Measurements from ENCODE around the gene ARID3C. TPM values are rescaled to one million over a fixed set of nuclear protein-coding genes. Genes with fewer than 3 reads are reported as not detected.

ARID3C gene
- total and polyA plus RNA-seq, 2 experiments from 2014 or later = 0.49 TPM; not detected in 1

DNA sequence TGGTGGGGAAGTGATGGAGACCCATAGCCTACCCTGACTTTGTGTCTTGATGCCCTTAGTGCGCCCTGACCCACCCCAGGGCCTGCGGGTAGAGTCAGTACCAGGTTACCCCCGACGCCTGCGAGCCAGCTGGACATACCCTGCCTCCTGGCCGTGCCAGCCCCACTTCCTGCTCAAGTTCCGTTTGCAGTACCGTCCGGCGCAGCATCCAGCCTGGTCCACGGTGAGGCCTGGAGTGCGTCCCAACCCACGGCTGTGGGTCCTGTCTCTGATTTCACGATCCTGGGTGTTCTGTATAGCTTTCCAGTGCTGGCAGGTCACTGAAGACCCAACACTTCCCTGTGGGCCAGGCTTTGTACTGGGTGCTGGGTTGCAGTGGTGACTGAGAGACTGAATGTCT lies 29.6 kb upstream of the ARID3C start:
- H3K4me3 Mint-ChIP-seq = no peak overlapping the region
- H2AFZ ChIP-seq = no peak overlapping the region
- no peaks in the 10 kb centered on the region for H3K27me3 ChIP-seq (ENCODE audit: insufficient read depth)
- TF ChIP-seq JUNB (IDR thresholded peaks at IDR 0.05; ENCODE audit: unreplicated experiment) (no peak), ZNF331 (CRISPR knock-in tag; IDR thresholded peaks at IDR 0.05; ENCODE audit: low read depth) (no peak), POLR2AphosphoS5 (IDR thresholded peaks at IDR 0.05; ENCODE audit: low read depth) (no peak), EZH2 (IDR thresholded peaks at IDR 0.05; ENCODE audit: low read depth, unreplicated experiment) (no peak), EZH2phosphoT487 (IDR thresholded peaks at IDR 0.05; ENCODE audit: unreplicated experiment) (no peak), CREB1 (CRISPR knock-in tag; IDR thresholded peaks at IDR 0.05; ENCODE audit: low read depth) (no peak), ZNF114 (CRISPR knock-in tag; IDR thresholded peaks at IDR 0.05) (no peak), STAT1 (IDR thresholded peaks at IDR 0.05; ENCODE audit: unreplicated experiment) (no peak)
- TF ChIP-seq, protein P1, sequence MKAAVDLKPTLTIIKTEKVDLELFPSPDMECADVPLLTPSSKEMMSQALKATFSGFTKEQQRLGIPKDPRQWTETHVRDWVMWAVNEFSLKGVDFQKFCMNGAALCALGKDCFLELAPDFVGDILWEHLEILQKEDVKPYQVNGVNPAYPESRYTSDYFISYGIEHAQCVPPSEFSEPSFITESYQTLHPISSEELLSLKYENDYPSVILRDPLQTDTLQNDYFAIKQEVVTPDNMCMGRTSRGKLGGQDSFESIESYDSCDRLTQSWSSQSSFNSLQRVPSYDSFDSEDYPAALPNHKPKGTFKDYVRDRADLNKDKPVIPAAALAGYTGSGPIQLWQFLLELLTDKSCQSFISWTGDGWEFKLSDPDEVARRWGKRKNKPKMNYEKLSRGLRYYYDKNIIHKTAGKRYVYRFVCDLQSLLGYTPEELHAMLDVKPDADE (IDR thresholded peaks at IDR 0.05) = no peak
- TF ChIP-seq, protein P2, sequence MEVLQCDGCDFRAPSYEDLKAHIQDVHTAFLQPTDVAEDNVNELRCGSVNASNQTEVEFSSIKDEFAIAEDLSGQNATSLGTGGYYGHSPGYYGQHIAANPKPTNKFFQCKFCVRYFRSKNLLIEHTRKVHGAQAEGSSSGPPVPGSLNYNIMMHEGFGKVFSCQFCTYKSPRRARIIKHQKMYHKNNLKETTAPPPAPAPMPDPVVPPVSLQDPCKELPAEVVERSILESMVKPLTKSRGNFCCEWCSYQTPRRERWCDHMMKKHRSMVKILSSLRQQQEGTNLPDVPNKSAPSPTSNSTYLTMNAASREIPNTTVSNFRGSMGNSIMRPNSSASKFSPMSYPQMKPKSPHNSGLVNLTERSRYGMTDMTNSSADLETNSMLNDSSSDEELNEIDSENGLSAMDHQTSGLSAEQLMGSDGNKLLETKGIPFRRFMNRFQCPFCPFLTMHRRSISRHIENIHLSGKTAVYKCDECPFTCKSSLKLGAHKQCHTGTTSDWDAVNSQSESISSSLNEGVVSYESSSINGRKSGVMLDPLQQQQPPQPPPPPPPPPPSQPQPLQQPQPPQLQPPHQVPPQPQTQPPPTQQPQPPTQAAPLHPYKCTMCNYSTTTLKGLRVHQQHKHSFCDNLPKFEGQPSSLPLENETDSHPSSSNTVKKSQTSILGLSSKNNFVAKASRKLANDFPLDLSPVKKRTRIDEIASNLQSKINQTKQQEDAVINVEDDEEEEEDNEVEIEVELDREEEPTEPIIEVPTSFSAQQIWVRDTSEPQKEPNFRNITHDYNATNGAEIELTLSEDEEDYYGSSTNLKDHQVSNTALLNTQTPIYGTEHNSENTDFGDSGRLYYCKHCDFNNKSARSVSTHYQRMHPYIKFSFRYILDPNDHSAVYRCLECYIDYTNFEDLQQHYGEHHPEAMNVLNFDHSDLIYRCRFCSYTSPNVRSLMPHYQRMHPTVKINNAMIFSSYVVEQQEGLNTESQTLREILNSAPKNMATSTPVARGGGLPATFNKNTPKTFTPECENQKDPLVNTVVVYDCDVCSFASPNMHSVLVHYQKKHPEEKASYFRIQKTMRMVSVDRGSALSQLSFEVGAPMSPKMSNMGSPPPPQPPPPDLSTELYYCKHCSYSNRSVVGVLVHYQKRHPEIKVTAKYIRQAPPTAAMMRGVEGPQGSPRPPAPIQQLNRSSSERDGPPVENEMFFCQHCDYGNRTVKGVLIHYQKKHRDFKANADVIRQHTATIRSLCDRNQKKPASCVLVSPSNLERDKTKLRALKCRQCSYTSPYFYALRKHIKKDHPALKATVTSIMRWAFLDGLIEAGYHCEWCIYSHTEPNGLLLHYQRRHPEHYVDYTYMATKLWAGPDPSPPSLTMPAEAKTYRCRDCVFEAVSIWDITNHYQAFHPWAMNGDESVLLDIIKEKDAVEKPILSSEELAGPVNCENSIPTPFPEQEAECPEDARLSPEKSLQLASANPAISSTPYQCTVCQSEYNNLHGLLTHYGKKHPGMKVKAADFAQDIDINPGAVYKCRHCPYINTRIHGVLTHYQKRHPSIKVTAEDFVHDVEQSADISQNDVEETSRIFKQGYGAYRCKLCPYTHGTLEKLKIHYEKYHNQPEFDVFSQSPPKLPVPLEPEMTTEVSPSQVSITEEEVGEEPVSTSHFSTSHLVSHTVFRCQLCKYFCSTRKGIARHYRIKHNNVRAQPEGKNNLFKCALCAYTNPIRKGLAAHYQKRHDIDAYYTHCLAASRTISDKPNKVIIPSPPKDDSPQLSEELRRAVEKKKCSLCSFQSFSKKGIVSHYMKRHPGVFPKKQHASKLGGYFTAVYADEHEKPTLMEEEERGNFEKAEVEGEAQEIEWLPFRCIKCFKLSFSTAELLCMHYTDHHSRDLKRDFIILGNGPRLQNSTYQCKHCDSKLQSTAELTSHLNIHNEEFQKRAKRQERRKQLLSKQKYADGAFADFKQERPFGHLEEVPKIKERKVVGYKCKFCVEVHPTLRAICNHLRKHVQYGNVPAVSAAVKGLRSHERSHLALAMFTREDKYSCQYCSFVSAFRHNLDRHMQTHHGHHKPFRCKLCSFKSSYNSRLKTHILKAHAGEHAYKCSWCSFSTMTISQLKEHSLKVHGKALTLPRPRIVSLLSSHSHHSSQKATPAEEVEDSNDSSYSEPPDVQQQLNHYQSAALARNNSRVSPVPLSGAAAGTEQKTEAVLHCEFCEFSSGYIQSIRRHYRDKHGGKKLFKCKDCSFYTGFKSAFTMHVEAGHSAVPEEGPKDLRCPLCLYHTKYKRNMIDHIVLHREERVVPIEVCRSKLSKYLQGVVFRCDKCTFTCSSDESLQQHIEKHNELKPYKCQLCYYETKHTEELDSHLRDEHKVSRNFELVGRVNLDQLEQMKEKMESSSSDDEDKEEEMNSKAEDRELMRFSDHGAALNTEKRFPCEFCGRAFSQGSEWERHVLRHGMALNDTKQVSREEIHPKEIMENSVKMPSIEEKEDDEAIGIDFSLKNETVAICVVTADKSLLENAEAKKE (CRISPR knock-in tag; IDR thresholded peaks at IDR 0.05) = no peak
- TF ChIP-seq, protein P3, sequence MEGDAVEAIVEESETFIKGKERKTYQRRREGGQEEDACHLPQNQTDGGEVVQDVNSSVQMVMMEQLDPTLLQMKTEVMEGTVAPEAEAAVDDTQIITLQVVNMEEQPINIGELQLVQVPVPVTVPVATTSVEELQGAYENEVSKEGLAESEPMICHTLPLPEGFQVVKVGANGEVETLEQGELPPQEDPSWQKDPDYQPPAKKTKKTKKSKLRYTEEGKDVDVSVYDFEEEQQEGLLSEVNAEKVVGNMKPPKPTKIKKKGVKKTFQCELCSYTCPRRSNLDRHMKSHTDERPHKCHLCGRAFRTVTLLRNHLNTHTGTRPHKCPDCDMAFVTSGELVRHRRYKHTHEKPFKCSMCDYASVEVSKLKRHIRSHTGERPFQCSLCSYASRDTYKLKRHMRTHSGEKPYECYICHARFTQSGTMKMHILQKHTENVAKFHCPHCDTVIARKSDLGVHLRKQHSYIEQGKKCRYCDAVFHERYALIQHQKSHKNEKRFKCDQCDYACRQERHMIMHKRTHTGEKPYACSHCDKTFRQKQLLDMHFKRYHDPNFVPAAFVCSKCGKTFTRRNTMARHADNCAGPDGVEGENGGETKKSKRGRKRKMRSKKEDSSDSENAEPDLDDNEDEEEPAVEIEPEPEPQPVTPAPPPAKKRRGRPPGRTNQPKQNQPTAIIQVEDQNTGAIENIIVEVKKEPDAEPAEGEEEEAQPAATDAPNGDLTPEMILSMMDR (conservative IDR thresholded peaks at IDR 0.05; ENCODE audit: low read depth in 2 of 2) = no peak
- TF ChIP-seq, protein P4, sequence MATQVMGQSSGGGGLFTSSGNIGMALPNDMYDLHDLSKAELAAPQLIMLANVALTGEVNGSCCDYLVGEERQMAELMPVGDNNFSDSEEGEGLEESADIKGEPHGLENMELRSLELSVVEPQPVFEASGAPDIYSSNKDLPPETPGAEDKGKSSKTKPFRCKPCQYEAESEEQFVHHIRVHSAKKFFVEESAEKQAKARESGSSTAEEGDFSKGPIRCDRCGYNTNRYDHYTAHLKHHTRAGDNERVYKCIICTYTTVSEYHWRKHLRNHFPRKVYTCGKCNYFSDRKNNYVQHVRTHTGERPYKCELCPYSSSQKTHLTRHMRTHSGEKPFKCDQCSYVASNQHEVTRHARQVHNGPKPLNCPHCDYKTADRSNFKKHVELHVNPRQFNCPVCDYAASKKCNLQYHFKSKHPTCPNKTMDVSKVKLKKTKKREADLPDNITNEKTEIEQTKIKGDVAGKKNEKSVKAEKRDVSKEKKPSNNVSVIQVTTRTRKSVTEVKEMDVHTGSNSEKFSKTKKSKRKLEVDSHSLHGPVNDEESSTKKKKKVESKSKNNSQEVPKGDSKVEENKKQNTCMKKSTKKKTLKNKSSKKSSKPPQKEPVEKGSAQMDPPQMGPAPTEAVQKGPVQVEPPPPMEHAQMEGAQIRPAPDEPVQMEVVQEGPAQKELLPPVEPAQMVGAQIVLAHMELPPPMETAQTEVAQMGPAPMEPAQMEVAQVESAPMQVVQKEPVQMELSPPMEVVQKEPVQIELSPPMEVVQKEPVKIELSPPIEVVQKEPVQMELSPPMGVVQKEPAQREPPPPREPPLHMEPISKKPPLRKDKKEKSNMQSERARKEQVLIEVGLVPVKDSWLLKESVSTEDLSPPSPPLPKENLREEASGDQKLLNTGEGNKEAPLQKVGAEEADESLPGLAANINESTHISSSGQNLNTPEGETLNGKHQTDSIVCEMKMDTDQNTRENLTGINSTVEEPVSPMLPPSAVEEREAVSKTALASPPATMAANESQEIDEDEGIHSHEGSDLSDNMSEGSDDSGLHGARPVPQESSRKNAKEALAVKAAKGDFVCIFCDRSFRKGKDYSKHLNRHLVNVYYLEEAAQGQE (IDR thresholded peaks at IDR 0.05; ENCODE audit: unreplicated experiment) = no peak
- no peak overlapping the region for H3K27ac Mint-ChIP-seq
- H3K9me3 Mint-ChIP-seq = no peaks in the 10 kb centered on the region; the same call in 2 of the 3 replicates
- no peaks in the 10 kb centered on the region for H3K79me2 ChIP-seq (replicated peaks; ENCODE audit: insufficient read depth)
- H3K36me3 ChIP-seq (ENCODE audit: insufficient read depth) = no peaks in the 10 kb centered on the region
- no peaks in the 10 kb centered on the region for H3K36me3 Mint-ChIP-seq (ENCODE audit: low read depth)
- DNase-seq (ENCODE audit: low spot score) (no peak), ATAC-seq (no peak)
- no peaks in the 10 kb centered on the region for H4K20me1 ChIP-seq (replicated peaks; ENCODE audit: insufficient read depth)
- peaks cover 19% of the 10 kb centered on the region for H3K27me3 Mint-ChIP-seq (ENCODE audit: insufficient read depth, low read depth, poor library complexity)
- H3F3A ChIP-seq (replicated peaks; ENCODE audit: low read depth) = no peaks in the 10 kb centered on the region
- H3K9me2 ChIP-seq (ENCODE audit: insufficient read depth) = no peaks in the 10 kb centered on the region
- H3K4me1 Mint-ChIP-seq = peaks cover 15% of the 10 kb centered on the region
- peaks cover 1% of the 10 kb centered on the region for H3K4me1 ChIP-seq (ENCODE audit: insufficient read depth)
- no peak overlapping the region for H3K4me2 ChIP-seq
- H3K4me3 ChIP-seq = no peak overlapping the region
- H3K27ac ChIP-seq (ENCODE audit: low read depth) = no peak overlapping the region

Measured in GM23338 (cell line).